Measurements from ENCODE around the gene WDPCP. TPM values are rescaled to one million over a fixed set of nuclear protein-coding genes. Genes with fewer than 3 reads are reported as not detected.
"Not testable (repeated sequence)": the region's sequence is repeated elsewhere in the genome, so short reads cannot be mapped to it uniquely, and the experiment has no call there.

Gene WDPCP
- total RNA-seq, 2 donors from 2014 or later = 3.1 to 3.7 TPM

GRCh38 chr2:63424329-63425078 is 163.8 kb downstream of the WDPCP start:
- intact Hi-C loops (cut with DNase I, micrococcal nuclease) = no loop called here
- peak in 1 of 2 donors; percentile 2 for DNase-seq
- peak; percentile 45 for ATAC-seq

DNA sequence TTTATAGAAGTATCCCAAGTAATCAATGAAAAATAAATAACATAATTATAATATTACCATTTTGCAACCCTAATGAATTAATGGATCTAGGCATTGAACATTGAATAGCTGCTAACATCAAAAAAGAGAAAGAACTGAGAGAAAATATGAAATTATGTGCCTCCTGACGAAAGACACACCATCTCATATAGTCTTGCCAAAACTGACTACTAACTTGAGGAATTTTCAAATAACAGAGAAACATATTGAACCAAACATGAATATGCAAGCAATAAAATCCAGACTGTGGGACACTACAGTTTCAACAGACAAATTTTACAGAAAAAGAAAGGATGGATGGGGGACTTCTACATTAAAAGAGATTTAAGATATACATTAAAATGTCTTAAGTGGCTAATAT is 165.7 kb downstream of the WDPCP start:
- ATAC-seq = no peak
- intact Hi-C loops (cut with DNase I, micrococcal nuclease) = no loop called here
- no peak for DNase-seq

DNA sequence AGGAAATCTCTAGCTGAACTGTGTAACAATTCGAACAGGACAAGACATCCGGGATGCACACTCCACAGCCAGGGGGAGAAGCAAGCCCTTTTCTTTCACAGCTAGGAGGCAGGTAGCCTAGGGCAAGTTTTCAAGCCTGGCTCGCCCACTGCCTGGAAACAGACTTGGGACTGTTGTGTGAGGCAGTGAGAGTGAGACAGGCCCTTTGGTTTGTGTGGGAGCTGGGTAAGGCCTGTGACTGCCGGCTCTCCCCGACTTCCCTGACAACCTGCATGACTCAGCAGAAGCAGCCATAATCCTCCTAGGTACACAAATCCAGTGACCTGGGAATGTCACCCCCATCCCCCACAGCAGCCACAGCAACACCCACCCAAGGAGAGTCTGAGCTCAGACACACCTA is 179.7 kb downstream of the WDPCP start:
- ATAC-seq (no peak), DNase-seq (no peak)
- intact Hi-C loops (cut with DNase I, micrococcal nuclease) = no loop called here

DNA sequence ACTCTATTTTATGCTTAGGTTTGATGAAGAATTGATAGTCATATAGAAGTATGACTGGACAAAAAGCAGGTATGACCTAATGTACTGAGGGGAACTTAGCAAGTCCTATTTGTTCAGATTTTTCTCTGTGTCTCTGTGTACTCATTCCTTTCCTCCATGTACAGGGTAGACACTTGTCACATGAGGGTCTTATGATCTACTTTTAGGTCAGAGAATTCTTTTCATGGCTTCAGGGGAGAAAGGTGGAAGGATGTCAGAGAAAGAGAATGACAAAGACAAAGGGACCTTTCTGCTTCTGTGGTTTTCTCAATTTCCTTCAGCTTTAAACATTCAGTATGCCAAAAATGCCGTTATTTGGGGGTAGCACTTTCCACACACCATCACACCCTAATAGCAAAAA is 181.6 kb downstream of the WDPCP start:
- DNase-seq = no peak
- intact Hi-C loops (cut with DNase I, micrococcal nuclease) = no loop called here

DNA sequence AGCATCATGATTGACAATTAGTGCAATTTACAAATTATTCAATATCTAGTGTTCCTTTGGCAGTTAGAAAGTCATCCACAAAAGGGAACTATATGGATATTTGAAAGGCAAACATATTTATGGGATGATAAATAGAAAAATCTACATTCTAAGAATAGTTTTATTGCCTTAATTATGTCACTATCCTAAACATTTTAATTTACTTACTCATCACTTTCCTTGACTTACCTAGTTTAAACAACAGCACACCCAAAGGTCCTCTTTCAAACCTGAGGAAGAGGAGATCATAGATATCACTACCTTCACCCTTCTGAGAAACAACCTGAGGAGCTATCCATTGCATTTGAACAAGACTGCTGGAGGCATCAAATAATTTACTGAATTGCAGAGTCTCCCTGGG is 184.5 kb downstream of the WDPCP start:
- ATAC-seq (no peak), DNase-seq (no peak)
- intact Hi-C loops (cut with DNase I, micrococcal nuclease) = no loop called here

More for the DNA sequence above, 181.6 kb downstream of the WDPCP start:
- ATAC-seq = no peak

- intact Hi-C loops (cut with DNase I, micrococcal nuclease); ATAC-seq; DNase-seq: not testable (repeated sequence)
Measured at GRCh38 chr2:63402889-63403288, 185.4 kb downstream of the WDPCP start.

- intact Hi-C loops (cut with DNase I, micrococcal nuclease) = no loop called here
- no peak for ATAC-seq
- no peak for DNase-seq
Measured at GRCh38 chr2:63399156-63399555, 189.1 kb downstream of the WDPCP start.

DNA sequence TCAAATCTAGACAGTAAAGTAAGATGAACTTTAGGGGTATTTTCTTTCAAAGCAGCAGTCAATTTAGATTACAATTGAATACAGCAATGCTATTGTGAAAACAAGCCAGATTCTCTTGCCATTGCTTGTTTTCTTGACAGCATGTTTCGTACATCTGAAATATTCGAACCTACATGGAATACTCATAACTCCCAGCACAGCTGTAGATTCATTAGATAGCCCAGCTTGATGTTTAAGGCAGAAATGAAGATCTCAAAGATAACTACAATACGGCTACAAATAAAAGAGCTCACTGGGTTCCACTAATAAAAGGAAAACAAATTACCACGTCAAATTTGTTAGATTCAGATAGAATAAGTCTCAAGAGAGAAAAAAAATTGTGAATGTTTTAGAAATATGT is 208.8 kb downstream of the WDPCP start:
- ATAC-seq (no peak), DNase-seq (no peak)
- intact Hi-C loops (cut with DNase I, micrococcal nuclease) = no loop called here

DNA sequence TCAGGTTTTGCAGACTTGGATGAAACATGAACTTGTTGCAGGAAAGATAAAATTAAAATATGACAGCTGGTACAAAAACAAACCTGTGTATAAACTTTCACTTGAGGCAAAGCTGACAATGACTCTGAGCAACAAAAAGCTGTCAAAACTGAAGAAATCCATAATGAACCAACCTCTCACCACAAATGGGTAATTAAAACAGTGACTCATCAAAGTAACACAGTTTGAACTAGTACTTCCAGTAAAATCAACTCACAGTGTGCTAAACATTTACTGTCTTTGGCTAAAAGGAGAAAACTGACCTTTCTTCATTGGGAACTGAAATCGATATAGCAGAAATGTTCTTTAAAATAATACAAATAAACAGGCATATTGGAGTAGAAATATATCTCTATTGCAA is 209.7 kb downstream of the WDPCP start:
- no peak for DNase-seq
- ATAC-seq = no peak
- intact Hi-C loops (cut with DNase I, micrococcal nuclease) = no loop called here

DNA sequence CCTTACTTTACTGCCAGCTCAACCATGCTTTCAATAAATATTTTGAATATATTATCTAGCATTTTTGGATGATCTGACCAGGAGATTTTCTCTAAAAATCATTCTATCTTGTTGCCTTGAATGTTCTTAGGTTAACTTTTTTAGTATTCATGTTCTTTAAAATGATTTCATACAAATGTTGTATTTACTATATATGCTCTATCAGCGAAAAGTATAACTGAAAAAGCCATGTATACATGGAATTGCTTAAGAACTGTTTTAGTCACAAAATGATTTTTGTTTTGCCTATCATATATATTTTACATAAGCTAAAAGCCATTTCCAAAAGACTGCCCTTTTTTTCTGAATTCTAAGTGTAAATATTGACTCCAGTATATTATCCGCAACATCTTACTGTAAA is 213.9 kb downstream of the WDPCP start:
- ATAC-seq = no peak
- no peak for DNase-seq
- intact Hi-C loops (cut with DNase I, micrococcal nuclease) = no loop called here

GRCh38 chr2:63372549-63372948 is 215.7 kb downstream of the WDPCP start:
- ATAC-seq (no peak), DNase-seq (no peak)
- intact Hi-C loops (cut with DNase I, micrococcal nuclease) = no loop called here

DNA sequence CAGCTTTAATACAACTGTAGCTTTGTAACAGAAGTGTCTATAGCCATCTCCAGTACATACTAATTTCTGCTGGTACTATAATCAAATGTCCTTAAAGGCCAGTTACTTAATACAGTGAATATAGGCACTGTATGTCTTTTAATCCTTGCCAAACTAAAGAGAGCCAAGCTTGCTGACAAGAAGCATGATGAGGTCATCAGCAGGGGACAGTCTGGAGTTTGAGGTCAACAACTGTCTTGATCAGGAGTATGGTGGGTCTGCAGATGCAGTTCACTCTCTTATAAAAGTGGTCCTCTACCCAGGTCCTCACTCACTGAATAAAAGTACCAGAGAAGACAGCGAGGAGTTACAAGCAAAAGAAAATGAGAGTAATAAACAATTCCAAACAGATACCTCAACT is 219.1 kb downstream of the WDPCP start:
- DNase-seq (no peak), ATAC-seq (no peak)
- intact Hi-C loops (cut with DNase I, micrococcal nuclease) = no loop called here

GRCh38 chr2:63364866-63365265 is 223.4 kb downstream of the WDPCP start:
- intact Hi-C loops (cut with DNase I, micrococcal nuclease) = no loop called here
- no peak for ATAC-seq
- DNase-seq = no peak

- intact Hi-C loops (cut with DNase I, micrococcal nuclease); DNase-seq; ATAC-seq: not testable (repeated sequence)
Measured at GRCh38 chr2:63357722-63358121, 230.6 kb downstream of the WDPCP start.

DNA sequence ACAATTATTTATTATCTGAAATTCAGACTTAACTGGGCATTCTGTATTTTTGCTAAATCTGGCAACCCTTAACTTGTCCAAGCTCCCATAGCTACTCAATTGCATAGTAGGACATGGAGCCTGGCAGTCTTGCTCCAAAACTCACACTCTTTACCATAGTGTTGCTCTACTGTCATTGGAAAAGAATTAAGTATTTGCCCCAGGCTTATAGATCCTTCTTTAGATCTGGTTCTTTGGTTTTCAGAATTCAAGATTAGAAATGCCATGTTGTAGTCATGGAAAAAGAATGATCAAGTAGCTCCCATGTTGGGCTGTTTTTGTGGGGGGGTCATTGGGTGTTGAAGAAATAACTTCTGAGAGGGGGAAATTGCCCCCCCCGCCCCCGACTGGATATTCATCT is 240.9 kb downstream of the WDPCP start:
- ATAC-seq = no peak
- intact Hi-C loops (cut with DNase I, micrococcal nuclease) = no loop called here
- no peak for DNase-seq

- intact Hi-C loops (cut with DNase I, micrococcal nuclease) = no loop called here
- no peak for ATAC-seq
- DNase-seq = no peak
Measured at GRCh38 chr2:63346411-63346810, 241.9 kb downstream of the WDPCP start.

- ATAC-seq (no peak), DNase-seq (no peak)
- intact Hi-C loops (cut with DNase I, micrococcal nuclease) = no loop called here
Measured at GRCh38 chr2:63345285-63345633, 243.0 kb downstream of the WDPCP start.

GRCh38 chr2:63344575-63345284 is 243.5 kb downstream of the WDPCP start:
- DNase-seq (no peak), ATAC-seq (no peak)
- intact Hi-C loops (cut with DNase I, micrococcal nuclease) = no loop called here

DNA sequence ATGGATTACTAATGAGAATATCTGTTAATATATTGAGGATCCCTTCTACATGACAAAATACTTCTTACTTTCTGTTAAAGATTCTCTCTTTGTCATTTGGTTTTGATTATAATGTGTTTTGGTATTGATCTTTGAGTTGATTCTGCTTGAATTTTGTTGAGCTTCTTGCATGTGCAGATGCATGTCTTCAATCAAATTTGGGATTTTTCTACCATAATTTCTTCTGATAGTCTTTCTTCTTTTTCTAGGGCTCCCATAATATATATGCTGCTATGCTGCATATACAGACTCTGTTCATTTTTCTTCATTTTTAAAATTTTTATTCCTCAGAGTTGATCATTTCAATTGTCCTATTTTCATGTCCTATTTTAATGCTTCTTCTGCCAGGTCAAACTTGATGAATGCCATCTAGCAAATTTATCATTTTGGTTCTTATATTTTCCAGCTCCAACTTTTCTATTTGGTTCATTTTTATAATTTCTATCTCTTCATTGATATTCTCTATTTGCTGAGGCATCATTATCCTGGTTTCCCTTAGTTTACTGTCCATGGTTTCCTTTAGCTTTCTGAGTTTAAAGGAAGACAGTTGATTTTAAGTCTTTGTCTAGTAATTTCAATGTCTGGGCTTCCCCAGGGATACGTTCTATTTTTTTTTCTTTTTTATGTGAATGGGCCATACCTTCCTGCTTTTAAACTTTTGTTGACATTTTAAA is 244.7 kb downstream of the WDPCP start:
- intact Hi-C loops (cut with DNase I, micrococcal nuclease) = no loop called here
- ATAC-seq = no peak

GRCh38 chr2:63340443-63340842 is 247.8 kb downstream of the WDPCP start:
- ATAC-seq (no peak), DNase-seq (no peak)
- intact Hi-C loops (cut with DNase I, micrococcal nuclease) = no loop called here

More for the DNA sequence above, 244.7 kb downstream of the WDPCP start:
- no peak for DNase-seq
